Jurkat, Clone E6-1 (cell line): ENCODE measurements around the gene LAYN.

Experiments
- DNase-seq: peaks from one replicate; pipeline ENCODE4 v3.0.0-alpha.2; 2011; ENCODE audit warnings: low read depth, low spot score
- H3K4me3 ChIP-seq: 2 replicates; pipeline ENCODE4 v1.5.1; 2011; ENCODE audit warnings: mild to moderate bottlenecking, low read length, control low read depth, moderate library complexity

LAYN gene

DNA sequence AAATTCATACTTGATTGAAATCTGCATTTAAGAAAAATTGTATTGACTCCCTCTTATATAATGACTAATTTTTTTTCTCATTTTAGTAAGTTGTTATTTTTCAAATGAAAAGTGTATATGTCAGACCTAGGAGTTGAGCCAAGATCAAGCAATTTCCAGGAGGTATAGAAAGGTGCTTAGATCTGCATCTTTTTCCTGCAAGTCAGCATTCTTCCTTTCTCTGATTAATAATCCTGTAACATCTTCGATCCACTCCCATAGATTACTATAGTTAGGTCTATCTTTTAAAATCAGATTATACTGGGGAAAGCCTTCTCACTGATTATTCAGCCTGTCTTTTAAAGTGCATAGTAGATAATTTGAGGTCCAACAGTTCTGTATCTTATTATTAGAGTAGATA is 13.2 kb upstream of the LAYN start:
- no peak overlapping the region for H3K4me3 ChIP-seq
- no peak for DNase-seq

DNA sequence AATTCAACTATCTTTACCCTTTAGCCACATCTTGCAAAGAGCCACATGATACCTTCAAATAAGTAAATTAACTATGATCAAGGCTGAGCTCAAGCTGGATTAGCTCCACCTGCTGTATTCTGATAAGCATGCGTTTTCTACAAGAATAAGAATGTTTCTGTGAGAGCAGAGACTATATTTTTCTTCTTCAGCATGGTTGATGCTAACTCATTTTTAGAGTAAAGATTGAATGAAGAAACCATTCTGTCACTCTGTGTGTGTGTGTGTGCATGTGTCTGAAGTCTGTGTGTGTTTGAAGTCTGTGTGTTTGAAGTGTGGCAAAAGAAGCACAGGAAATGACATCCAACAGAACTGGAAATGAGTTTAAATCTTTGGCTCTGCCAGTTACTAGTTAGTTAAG is 12.0 kb upstream of the LAYN start:
- H3K4me3 ChIP-seq, result no peak overlapping the region
- peak; percentile 93 for DNase-seq

DNA sequence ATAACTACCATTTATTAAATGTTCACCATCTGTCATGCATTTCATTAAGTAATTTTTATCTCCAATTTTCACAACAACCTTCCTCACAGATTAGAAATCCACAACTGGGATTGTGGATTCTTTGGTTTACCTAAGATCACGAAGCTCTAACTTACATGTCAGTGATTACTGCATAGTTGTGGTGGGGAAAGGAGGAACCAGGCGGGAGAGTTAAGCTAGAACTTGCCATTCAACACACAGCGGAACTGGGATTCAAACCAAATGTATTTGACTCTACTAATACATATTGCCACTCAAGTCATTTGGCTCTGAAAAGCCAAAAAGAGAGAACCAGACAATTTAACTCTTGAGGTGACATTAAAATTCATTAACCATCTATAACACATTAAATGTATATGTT is 10.4 kb upstream of the LAYN start:
- no peak for DNase-seq
- H3K4me3 ChIP-seq, result no peak overlapping the region

DNA sequence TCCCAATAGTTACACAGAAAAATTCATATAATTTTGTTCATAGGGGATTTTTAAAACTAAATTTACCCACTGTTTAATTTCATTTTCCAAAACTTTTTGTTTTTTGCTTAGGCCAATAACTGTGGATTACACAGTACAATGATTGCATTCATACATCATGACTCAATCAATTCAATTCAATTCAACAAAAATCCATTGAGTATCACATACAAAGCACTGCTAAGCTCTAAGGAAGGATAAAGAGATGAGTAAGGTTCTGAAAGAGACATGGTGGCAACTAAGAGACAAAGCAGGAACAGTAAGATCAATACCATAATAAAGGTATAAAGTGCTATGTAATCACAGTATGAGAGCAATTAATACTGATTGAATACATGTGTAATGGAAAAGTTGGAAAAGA is 9.4 kb upstream of the LAYN start:
- DNase-seq, result no peak
- no peak overlapping the region for H3K4me3 ChIP-seq

DNA sequence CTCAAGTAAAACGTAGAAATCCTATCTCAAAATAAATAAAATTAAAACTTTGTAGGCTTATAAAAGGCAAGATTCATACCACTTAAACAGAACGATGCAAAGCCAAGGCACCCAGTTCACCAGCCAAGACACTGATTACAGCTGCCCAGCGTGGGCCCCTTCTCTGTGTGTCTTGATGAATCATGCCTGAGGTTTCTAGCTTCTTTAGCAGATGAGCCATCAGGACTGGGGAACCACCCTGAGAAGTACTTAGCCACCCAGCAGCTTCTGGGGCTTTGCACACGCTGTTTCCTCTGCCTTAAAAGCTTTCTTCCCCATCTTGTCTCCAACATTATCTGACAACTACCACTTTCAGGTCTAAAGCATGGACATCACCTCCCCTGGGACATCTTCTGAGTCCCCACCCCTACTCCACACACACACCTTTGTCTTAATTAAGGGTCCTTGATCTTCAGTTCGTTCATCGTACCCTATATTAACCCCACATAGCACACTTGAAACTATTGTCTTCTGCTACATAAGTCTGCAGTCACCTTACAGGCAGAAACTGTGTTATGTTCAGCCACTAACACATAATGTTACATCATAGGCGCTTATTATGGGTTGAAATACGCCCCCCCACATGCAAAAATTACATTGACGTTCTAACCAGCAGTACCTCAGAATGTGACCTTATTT is 8.7 kb upstream of the LAYN start:
- peak; percentile 26 for DNase-seq
- H3K4me3 ChIP-seq, result no peak overlapping the region

DNA sequence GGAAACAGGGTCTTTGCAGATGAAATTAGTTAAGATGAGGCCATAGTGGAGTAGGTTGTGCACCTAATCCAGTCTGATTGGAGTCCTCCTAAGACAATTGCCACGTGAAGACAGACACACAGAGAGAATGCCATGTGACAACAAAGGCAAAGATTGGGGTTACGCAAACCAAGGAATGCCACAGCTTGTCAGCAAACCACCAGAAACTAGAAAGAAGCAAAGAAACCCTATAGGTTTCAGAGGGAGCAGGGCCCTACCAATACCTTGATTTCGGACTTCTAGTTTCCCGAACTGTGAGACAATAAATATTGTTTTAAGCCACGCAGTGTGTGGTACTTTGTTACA is 8.2 kb upstream of the LAYN start:
- no peak overlapping the region for H3K4me3 ChIP-seq
- no peak for DNase-seq

DNA sequence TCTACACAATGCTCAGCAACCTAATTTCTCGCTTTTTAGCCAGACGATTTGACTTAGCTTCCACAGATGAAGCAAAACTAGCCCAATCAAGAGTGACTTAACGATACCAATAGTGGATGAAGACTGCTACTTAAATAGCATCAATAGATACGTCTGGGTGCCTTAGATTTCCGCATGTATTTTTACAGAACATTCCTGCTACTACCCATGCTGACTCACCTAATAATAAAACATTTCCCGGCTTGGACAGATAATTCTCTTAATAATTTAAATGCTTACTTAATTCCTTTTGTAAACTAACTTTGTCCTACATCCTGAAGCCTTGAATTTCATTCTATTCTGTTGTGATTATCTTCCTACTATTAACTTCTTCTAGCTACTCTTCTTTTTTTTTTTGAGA is 5.2 kb upstream of the LAYN start:
- no peak overlapping the region for H3K4me3 ChIP-seq
- DNase-seq, result no peak

DNA sequence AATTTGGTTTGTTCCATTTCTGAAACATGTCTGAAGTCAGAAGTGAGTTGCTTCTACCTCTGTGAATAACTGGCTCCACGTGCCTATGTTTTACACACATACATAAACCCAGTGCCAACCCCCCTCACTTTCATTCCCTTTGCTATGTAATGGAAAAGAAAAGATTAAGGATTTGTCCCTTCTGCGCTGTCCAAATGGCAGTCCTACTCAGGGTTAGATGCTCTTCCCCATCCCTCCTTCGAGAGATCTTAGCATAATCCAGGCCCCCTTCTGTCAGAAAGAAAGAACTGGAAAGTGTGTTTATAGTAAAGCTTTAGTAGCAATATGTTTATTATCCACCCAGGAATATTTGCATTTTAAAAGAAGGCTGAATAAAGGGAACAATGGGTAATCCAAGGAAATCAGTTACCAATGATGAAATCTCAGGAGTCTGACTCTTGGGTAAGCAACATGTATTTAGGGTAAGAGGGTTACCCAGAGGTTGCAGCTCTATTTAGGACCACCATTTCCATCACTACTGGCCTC is 3.1 kb upstream of the LAYN start:
- H3K4me3 ChIP-seq, result no peak overlapping the region
- DNase-seq, result no peak

DNA sequence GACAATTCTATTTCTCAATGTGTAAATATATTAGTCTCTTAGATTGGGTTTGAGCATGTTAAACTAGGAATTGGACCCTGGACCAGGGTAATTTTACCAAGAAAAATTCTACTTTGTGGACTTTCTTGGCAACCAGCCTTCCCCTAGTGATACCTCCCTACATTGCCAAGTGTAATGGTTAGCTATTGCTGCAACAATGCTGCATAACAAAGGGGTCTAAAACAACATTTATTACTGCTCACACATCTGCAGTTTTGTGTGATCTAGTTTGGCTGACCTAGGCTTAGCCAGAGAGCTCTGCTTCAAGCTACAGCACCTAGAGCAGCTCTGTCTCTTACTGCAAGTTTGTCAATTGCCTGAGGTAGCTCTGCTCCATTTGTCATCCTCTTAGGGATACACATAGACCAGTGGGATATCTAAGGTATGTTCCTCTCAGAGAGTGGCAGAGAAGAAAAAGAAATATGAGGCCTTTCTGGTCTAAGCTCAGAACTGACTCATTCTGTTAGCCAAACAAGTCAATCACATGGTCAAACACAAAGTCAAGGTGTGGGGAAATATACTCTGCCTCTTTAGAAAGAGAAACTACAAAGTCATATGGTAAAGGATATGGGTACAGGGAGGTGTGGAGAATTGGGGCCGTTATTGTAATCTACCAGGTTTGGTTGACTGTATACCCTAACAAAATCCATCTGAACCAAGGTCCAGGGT is 2.0 kb upstream of the LAYN start:
- H3K4me3 ChIP-seq, result no peak overlapping the region
- DNase-seq, result no peak

DNA sequence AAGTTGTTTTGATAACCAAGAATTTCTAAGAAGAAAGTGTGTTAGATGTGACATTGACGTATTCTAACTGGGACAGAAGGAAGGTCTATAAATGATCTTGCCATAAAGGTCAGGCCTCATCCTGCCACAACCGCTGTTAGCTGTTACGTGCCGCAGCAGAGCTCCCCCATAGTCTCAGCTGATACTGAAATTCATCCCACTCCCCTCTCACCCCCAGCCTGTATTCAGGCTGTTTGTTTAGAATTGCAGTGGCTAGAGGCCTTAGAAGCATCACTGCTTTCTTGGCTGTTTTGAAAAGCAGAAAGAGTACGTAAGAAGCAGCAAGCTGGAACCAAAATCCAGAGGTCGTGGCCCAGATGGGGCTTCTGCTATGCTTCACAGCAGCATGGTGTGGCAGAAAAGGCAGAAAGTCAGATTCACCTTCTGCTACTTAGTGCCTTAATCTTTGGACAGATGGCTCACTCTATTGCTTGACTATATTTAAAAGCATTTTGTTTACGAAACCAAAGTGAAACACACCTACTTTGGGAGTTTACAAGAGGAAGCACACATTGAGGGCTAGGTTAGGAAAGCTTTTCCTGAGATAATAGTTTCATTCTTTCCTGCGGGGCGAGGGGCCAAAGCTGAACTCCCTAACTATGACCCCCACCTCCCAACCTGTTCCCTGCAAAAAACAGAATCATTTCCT is 950 bp upstream of the LAYN start:
- no peak for DNase-seq
- no peak overlapping the region for H3K4me3 ChIP-seq

DNA sequence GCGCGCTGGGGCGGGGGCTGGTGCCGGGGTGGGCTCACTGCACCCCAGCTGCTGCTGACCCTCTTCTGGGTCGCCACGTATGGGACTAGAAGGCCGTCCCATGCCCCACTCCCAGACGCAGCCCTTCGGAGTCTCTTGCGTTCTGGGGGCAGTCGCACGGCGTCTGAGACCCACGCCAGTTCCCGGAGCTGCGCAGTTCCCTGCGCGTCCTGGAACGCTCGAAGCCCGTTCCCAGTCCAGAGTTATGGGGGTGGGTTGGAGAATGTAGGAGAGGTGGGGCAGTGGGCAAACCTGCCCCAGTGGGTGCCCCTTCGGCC is 375 bp downstream of the LAYN start:
- H3K4me3 ChIP-seq, result no peak overlapping the region
- no peak for DNase-seq

DNA sequence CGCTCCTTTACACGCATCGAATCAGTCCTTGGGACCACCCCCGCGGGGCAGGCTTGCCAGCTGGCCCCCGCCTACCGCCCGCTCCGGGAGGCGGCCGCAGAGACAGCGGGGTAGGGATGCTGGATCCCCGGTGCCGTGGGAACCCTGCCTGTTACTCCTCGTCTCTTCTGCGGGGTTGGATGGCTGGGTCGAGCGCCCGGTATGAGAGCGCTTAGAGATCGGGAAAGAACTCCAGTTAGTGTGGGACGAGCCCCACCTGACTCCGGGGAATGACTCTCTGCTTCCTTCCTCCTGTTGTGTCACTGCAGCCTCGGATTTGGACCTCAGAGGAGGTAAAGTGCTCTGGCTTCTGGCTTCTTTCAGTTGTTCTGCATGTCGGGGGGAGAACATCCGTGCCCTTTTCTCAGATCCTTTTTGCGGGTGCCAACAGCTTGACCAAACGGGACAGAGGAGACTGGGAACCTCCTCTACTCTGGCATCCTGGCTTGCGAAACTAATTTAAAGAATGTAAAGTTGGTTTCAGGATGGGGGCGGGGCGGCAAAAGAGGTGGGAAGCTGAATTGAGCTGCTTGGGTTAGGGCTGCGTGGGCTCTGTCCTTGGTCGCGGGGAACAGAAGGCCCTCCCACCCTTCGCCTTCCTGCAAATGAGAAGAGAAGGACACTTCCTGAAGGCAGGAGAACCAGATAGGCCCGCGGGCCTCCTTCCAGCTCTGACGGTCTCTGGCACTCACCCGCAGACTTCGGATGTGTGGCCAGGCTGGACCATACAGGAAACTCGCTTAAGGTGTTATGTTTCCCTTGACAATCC is 938 bp downstream of the LAYN start:
- DNase-seq, result no peak
- no peak overlapping the region for H3K4me3 ChIP-seq

DNA sequence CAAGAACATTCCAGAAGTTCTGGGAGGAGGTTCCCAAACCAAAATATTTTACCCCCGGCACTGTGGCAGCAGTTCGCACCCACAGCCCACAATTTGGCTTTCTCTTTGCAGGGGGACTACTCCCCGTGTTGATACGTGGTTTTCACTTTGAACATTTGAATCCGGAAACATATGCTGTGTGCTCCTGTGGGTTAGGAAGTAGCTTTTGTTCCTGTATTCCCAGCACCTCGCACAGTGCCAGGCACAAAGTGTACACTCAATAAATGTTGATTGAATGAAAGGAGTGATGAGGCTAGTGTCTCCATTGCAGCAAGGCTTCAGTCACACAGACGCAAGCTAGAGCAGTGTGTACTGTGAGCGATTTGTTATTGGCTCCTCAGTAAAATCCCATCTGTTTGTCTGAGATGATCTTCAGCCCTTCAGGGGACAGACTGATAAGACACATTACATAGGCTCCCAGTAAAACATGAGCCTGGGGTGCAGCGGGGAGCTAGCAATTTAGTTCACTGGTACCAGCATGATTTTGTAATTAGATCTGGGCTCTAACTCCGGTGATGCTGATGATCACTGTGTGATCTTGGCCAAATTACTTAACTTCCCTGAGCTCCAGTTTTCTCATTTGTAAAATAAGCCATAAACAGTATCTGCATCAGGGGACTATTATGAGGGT is 2.2 kb downstream of the LAYN start:
- DNase-seq, result peak; percentile 41
- H3K4me3 ChIP-seq, result no peak overlapping the region

DNA sequence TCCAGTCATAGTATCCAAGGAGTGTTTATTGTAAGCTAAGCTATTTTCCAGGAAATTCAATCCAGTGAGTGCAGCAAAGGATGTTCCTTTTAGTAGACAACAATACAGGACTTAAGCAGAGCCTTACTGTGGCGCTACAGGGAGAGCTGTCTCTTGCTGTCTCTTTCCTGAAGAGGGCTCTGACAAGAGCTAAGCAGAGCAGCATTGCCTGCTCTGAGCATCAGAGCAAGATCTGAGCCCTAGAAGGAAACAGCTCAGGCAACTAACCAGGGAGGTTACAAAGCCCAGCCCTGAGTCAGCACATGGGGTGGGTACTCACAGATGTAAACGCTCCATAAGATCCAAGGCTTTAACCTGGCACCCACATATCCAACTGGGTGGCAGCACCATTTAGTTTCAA is 8.0 kb downstream of the LAYN start:
- no peak overlapping the region for H3K4me3 ChIP-seq

DNA sequence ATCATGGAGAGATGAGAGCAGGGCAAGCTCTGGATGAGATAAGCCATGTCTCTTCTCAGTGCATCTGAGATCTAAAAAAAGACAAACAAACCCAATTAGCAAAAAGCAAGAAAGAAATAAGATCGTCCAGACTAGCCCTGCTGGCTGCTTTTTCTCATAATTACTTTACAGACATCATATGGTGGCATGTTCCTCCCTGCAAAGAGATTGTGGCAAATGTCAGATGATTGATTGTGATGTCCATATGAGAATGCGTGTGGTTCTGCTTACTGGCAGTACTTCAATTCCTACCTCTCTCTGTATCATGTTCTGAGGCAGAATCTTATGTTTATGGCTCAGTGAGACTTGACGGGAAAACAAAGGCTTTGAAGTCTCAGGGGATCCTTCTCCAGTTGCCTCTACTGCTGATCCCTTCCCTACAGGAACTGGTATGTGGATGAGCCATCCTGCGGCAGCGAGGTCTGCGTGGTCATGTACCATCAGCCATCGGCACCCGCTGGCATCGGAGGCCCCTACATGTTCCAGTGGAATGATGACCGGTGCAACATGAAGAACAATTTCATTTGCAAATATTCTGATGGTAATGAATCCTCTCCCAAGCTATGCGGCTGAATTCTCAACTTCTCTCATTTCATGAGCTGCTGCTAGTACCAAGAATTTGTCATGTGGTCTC is 8.8 kb downstream of the LAYN start:
- no peak overlapping the region for H3K4me3 ChIP-seq
- no peak for DNase-seq

More for the DNA sequence above, 8.0 kb downstream of the LAYN start:
- no peak for DNase-seq

DNA sequence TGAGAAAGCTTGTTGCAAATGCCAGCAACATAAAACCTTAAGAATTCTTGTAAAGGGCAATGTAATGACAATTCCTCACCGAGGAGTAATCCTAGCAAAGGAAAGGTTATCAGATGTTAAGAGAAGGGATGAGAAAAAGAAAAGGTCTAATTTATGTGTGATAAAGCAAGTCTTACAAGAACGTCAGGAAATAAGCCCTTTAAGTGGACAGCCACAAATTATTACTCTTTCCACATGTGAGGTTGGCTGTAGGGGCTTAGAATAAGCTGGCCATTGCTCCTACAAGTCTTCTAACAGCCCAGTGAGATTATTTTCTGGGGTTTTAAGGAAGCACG is 9.3 kb downstream of the LAYN start:
- H3K4me3 ChIP-seq, result no peak overlapping the region
- DNase-seq, result no peak

DNA sequence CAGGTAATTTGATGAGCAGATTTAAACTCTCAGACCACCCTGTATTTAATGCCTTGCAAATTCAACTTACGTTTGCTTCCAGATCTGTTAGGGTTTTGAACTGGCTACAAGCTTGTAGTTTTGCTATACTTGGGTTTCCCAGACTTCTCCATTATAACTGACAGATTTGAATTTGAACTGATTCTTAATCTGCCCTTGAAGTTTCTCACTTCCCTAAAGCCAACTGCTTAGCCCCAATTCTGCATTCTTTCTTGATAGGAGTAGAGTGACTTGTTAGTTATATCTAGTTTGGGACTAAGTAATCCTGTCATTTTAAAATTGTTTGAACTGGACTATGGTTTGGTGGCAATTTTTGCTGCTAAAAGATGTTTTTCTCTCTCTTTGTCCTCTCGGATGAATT is 9.7 kb downstream of the LAYN start:
- no peak for DNase-seq
- no peak overlapping the region for H3K4me3 ChIP-seq

DNA sequence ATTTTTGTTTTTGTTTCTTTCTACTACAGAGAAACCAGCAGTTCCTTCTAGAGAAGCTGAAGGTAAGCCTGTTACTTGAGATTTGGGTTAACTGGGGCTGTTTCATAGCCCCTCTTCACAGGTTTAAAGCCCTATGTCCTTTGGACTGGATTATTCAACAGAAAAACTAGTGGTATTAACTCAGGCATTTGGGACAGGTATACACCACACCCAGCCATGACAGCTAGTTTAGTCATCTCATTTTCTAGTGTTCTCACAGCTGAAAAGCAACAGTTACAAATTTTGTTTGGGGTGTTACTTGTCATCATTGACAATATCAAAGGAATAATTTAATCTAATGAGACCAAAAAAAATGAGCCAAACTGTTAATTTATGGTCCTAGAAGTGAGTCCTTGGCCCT is 14.0 kb downstream of the LAYN start:
- no peak for DNase-seq
- no peak overlapping the region for H3K4me3 ChIP-seq

DNA sequence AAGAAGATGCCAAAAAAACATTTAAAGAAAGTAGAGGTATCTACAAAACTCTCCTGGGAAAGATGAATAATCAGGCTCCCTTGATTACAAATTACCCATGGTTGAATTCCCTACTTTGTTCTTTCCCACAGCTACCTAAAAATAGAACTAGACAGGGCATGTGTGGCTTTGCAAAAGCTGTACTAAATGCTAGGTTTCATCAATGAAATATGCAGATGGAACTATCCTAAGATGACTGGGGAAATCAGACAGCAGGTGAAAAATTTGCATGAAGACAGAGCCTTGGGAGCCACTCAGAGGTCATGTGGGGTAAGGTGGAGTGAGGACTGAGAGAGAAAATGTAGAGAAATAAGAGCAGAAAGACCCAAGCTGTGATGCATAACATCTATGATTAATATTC is 14.7 kb downstream of the LAYN start:
- no peak for DNase-seq

More for the DNA sequence above, 14.7 kb downstream of the LAYN start:
- no peak overlapping the region for H3K4me3 ChIP-seq
